ENCODE results near the gene VEZT. TPM values are rescaled to one million over a fixed set of nuclear protein-coding genes. Genes with fewer than 3 reads are reported as not detected.
"Not testable (repeated sequence)": the region's sequence is repeated elsewhere in the genome, so short reads cannot be mapped to it uniquely, and the experiment has no call there.

The VEZT gene
- total and polyA plus RNA-seq, 10 of the 15 experiments (the other 5 are each of a cell fraction or from before 2014, with no cell fraction given) = 32.8 to 134 (median 66.2) TPM

DNA sequence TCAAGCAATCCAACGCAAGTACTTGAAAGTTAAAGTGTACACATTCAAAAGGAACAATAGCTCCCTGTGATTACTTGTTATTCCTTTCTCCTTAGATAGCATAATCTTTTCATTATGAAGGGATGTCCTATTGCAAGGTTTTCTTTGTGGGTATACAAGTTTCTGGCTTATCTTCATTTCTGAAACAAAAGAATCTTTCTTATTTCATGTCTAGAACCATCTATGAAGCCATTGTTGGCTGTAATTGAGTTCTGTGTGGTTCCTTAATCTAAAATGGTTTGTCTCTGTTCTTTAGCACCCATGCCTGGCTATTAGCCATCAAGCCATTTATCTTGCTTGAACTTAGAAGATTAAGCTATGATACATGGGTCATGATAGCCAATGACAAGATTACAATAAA lies 95.0 kb downstream of the VEZT start:
- intact Hi-C loops (cut with micrococcal nuclease; ENCODE audit: unreplicated experiment) = no loop called here
- ChIA-PET POLR2A (interaction anchor here (0.7 kb wide), 1 partner anchor 262 kb away, joined by 3 read pairs; no protein-coding TSS in a partner anchor), CTCF (no interaction called here), RAD21 (ENCODE audit: unreplicated experiment) (no interaction called here), SMC1A (ENCODE audit: uncharacterized antibody, unreplicated experiment) (interaction anchor here (1.6 to 2.4 kb wide), 2 partner anchors 8 to 222 kb away, joined by 4 to 7 read pairs; no protein-coding TSS in a partner anchor)
- Histone ChIP-seq H3K79me2 (ENCODE audit: control insufficient read depth, insufficient read depth, low read length) (no peaks in the 10 kb centered on the region), H3K36me3 (ENCODE audit: control insufficient read depth in 2 of 2, insufficient read depth in 2 of 2, low read length in 1 of 2) (peaks cover 0 to 3% of the 10 kb centered on the region in 2 experiments; a peak in 1 of 4 replicates), H3K27ac (ENCODE audit: control insufficient read depth, insufficient read depth) (no peak overlapping the region), H3K9ac (ENCODE audit: control insufficient read depth, insufficient read depth, low read length) (no peak overlapping the region), H3K4me3 (no peak overlapping the region), H3K4me2 (ENCODE audit: control insufficient read depth, insufficient read depth) (no peak overlapping the region), H3K4me1 (ENCODE audit: control insufficient read depth, insufficient read depth, low read length) (no peaks in the 10 kb centered on the region), H3K27me3 (replicated peaks in 1 of 2; ENCODE audit: control insufficient read depth in 2 of 2, insufficient read depth in 2 of 2, low read length in 1 of 2) (no peaks in the 10 kb centered on the region), H3K9me3 (replicated peaks; ENCODE audit: control insufficient read depth, insufficient read depth, low read length) (no peaks in the 10 kb centered on the region), H4K20me1 (ENCODE audit: control insufficient read depth, insufficient read depth) (no peaks in the 10 kb centered on the region), H2AFZ (ENCODE audit: control insufficient read depth, low read depth, low read length) (no peak overlapping the region)
- WGBS (ENCODE audit: insufficient coverage, insufficient replicate concordance, low lambda C conversion rate, missing lambda C conversion rate) = 100% methylated on average over 1 of the region's 1 CpG
- no peak for TF ChIP-seq PAX8 (IDR thresholded peaks at IDR 0.05)
- no peak for TF ChIP-seq NFXL1 (IDR thresholded peaks at IDR 0.05; ENCODE audit: borderline replicate concordance)
- TF ChIP-seq NR2C2 (IDR thresholded peaks at IDR 0.05; ENCODE audit: borderline replicate concordance, control insufficient read depth, insufficient read length, low read depth) = no peak
- TF ChIP-seq IKZF2 (IDR thresholded peaks at IDR 0.05) = no peak
- TF ChIP-seq HDAC2 (IDR thresholded peaks at IDR 0.05) = no peak
- no peak for TF ChIP-seq IRF4 (IDR thresholded peaks at IDR 0.05; ENCODE audit: low read depth, low read length)
- in situ Hi-C loops (cut with MboI) = no loop called here
- FAIRE-seq = no peak
- no peak for ATAC-seq
- DNase-seq (ENCODE audit: low read depth, low spot score) = no peak
- BruUV-seq (replicated peaks) = no TSS peak

DNA sequence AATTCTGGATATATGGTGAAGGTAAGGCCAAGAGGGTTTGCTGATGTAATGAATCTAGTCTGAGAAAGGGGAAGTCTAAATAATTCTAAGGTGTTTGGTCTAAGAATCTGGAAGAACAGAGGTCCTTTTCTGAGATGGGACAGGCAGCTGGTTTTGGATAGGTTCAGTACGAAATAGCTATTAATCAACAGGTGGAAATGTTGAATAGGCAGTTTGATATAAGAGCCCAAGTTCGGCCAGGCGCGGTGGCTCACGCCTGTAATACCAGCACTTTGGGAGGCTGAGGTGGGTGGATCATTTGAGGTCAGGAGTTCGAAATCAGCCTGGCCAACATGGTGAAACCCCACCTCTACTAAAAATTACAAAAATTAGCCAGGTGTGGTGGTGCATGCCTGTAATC lies 97.1 kb downstream of the VEZT start:
- H3K4me1 ChIP-seq (ENCODE audit: control insufficient read depth, insufficient read depth, low read length); H3K9me3 ChIP-seq (replicated peaks; ENCODE audit: control insufficient read depth, insufficient read depth, low read length); in situ Hi-C loops (cut with MboI); intact Hi-C loops (cut with micrococcal nuclease; ENCODE audit: unreplicated experiment); H3K4me3 ChIP-seq; H3K9ac ChIP-seq (ENCODE audit: control insufficient read depth, insufficient read depth, low read length); H3K27ac ChIP-seq (ENCODE audit: control insufficient read depth, insufficient read depth); DNase-seq (ENCODE audit: low read depth, low spot score); CTCF ChIA-PET; RAD21 ChIA-PET (ENCODE audit: unreplicated experiment); ATAC-seq; FAIRE-seq; H2AFZ ChIP-seq (ENCODE audit: control insufficient read depth, low read depth, low read length); H3K4me2 ChIP-seq (ENCODE audit: control insufficient read depth, insufficient read depth); H3K27me3 ChIP-seq (replicated peaks in 1 of 2; ENCODE audit: control insufficient read depth in 2 of 2, insufficient read depth in 2 of 2, low read length in 1 of 2); BruUV-seq (replicated peaks); H3K79me2 ChIP-seq (ENCODE audit: control insufficient read depth, insufficient read depth, low read length); POLR2A ChIA-PET; H3K36me3 ChIP-seq (ENCODE audit: control insufficient read depth in 2 of 2, insufficient read depth in 2 of 2, low read length in 1 of 2); H4K20me1 ChIP-seq (ENCODE audit: control insufficient read depth, insufficient read depth): not testable (repeated sequence)
- SMC1A ChIA-PET (ENCODE audit: uncharacterized antibody, unreplicated experiment) = interaction anchor here (1.6 kb wide), 1 partner anchor 199 kb away, joined by 3 read pairs; no protein-coding TSS in a partner anchor
- 69% methylated on average over 6 of the region's 6 CpGs for WGBS (ENCODE audit: insufficient coverage, insufficient replicate concordance, low lambda C conversion rate, missing lambda C conversion rate)
